ENCODE results near the gene PPCDC. TPM values are rescaled to one million over a fixed set of nuclear protein-coding genes. Genes with fewer than 3 reads are reported as not detected.

PPCDC gene
- total RNA-seq, 2 experiments from 2014 or later, result 16.0 to 16.7 TPM

DNA sequence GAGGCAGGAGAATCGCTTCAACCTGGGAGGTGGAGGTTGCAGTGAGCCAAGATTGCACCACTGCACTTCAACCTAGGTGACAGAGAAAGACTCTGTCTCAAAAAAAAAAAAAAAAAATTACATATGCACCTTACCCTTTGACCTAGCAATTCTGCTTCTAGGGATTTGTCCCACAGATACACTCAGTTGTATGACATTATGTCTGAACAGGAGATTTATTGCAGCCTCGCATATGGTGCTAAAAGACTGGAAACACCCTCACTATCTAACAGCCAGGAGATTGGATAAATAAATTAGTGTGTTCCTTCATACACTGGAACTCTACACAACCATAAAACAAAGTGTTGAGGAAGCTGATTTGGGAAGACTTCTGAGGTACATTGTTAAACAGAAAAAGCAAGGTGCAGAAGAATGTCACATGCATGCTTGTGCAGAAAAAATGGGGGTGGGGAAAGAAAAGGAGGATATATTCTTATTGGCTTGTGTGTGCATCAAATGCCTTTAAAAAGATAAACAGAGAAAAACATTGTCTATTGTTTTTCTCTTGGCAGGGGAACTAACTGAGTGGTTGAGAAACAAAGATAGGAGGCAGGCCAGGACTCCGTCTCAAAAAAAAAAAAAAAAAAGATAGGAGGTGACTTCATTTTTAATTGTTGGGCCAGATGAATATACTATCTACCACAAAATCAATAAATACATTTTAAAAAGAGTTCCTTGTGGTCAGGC lies 30.9 kb downstream of the PPCDC start:
- no peak for ATAC-seq (ENCODE audit: low read depth)
- DNase-seq, result no peak
- Mint-ChIP-seq H3K9me3 (no peaks in the 10 kb centered on the region), H3K36me3 (peaks cover 6% of the 10 kb centered on the region), H3K4me3 (no peak overlapping the region), H3K27me3 (no peaks in the 10 kb centered on the region), H3K4me1 (peaks cover 16% of the 10 kb centered on the region), H3K27ac (no peak overlapping the region)
- POLR2A ChIA-PET, result interaction anchor here (0.7 kb wide), 1 partner anchor 61 kb away, joined by 3 read pairs; no protein-coding TSS in a partner anchor

- Mint-ChIP-seq H3K4me3 (no peak overlapping the region), H3K36me3 (peaks cover 3% of the 10 kb centered on the region), H3K9me3 (no peaks in the 10 kb centered on the region), H3K4me1 (peaks cover 17% of the 10 kb centered on the region), H3K27ac (peak overlapping the region; percentile 4), H3K27me3 (no peaks in the 10 kb centered on the region)
- ATAC-seq (ENCODE audit: low read depth) (no peak), DNase-seq (no peak)
- POLR2A ChIA-PET, result no interaction called here
Measured at GRCh38 chr15:75056036-75056435, 32.6 kb downstream of the PPCDC start.

- Mint-ChIP-seq H3K27me3 (no peaks in the 10 kb centered on the region), H3K27ac (no peak overlapping the region), H3K9me3 (peaks cover 1% of the 10 kb centered on the region), H3K4me3 (no peak overlapping the region), H3K36me3 (peaks cover 2% of the 10 kb centered on the region), H3K4me1 (peaks cover 22% of the 10 kb centered on the region)
- ATAC-seq (ENCODE audit: low read depth) (no peak), DNase-seq (peak; percentile 10)
- POLR2A ChIA-PET, result interaction anchor here (0.6 kb wide), 1 partner anchor 15 kb away, joined by 3 read pairs; no protein-coding TSS in a partner anchor
Measured at GRCh38 chr15:75058127-75058905, 34.9 kb downstream of the PPCDC start.

GRCh38 chr15:75059607-75060006 lies 36.2 kb downstream of the PPCDC start:
- Mint-ChIP-seq H3K36me3 (peaks cover 10% of the 10 kb centered on the region), H3K27ac (no peak overlapping the region), H3K27me3 (peaks cover 1% of the 10 kb centered on the region), H3K4me1 (peaks cover 20% of the 10 kb centered on the region), H3K4me3 (no peak overlapping the region), H3K9me3 (peaks cover 2% of the 10 kb centered on the region)
- DNase-seq (peak; percentile 10), ATAC-seq (ENCODE audit: low read depth) (no peak)
- POLR2A ChIA-PET, result no interaction called here

DNA sequence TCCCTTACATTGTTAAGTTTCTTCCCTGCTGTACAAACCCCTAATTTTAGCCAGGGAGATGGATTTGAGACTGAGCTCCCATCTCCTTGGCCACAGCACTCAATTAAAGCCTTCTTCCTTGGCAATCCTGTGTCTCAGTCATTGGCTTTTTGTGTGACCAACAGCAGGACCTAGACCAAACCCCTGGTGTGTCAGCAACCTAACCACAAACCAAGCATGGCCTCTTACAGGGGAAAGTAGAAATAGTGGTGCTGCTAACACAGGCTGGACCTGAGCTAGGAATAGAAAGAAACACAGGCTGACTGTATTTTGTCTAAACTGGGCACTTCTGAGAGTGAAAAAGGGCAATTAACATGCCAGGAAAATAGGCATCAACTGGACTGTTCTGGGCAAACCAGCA lies 37.9 kb downstream of the PPCDC start:
- Mint-ChIP-seq H3K9me3 (peaks cover 8% of the 10 kb centered on the region), H3K27me3 (peaks cover 3% of the 10 kb centered on the region), H3K36me3 (peaks cover 18% of the 10 kb centered on the region), H3K4me3 (peak overlapping the region; percentile 14), H3K27ac (peak overlapping the region; percentile 56), H3K4me1 (peaks cover 25% of the 10 kb centered on the region)
- POLR2A ChIA-PET, result interaction anchor here (1.7 kb wide), 1 partner anchor 140 kb away, joined by 5 read pairs; the partner anchor contains the start of gene C15orf39
- ATAC-seq (ENCODE audit: low read depth) (peak; percentile 33), DNase-seq (peak; percentile 28)

- no peak overlapping the region for H3K27ac Mint-ChIP-seq
- no peak overlapping the region for H3K4me3 Mint-ChIP-seq
- H3K4me1 Mint-ChIP-seq, result peaks cover 40% of the 10 kb centered on the region
- peaks cover 3% of the 10 kb centered on the region for H3K27me3 Mint-ChIP-seq
- POLR2A ChIA-PET, result interaction anchor here (0.6 kb wide), 1 partner anchor 26 kb away, joined by 3 read pairs; no protein-coding TSS in a partner anchor
- DNase-seq, result peak; percentile 14
- peaks cover 12% of the 10 kb centered on the region for H3K9me3 Mint-ChIP-seq
- peaks cover 20% of the 10 kb centered on the region for H3K36me3 Mint-ChIP-seq
- ATAC-seq (ENCODE audit: low read depth), result no peak
Measured at GRCh38 chr15:75062706-75063105, 39.3 kb downstream of the PPCDC start.

GRCh38 chr15:75063338-75063737 lies 39.9 kb downstream of the PPCDC start:
- POLR2A ChIA-PET, result no interaction called here
- DNase-seq (no peak), ATAC-seq (ENCODE audit: low read depth) (no peak)
- H3K27me3 Mint-ChIP-seq, result peaks cover 3% of the 10 kb centered on the region
- H3K27ac Mint-ChIP-seq, result no peak overlapping the region
- no peak overlapping the region for H3K4me3 Mint-ChIP-seq
- peaks cover 38% of the 10 kb centered on the region for H3K4me1 Mint-ChIP-seq
- peaks cover 22% of the 10 kb centered on the region for H3K36me3 Mint-ChIP-seq
- peaks cover 12% of the 10 kb centered on the region for H3K9me3 Mint-ChIP-seq

- Mint-ChIP-seq H3K27ac (no peak overlapping the region), H3K4me1 (peaks cover 36% of the 10 kb centered on the region), H3K9me3 (peaks cover 12% of the 10 kb centered on the region), H3K36me3 (peaks cover 24% of the 10 kb centered on the region), H3K4me3 (no peak overlapping the region), H3K27me3 (peaks cover 3% of the 10 kb centered on the region)
- ATAC-seq (ENCODE audit: low read depth) (no peak), DNase-seq (peak; percentile 19)
- POLR2A ChIA-PET, result no interaction called here
Measured at GRCh38 chr15:75063889-75064288, 40.5 kb downstream of the PPCDC start.

DNA sequence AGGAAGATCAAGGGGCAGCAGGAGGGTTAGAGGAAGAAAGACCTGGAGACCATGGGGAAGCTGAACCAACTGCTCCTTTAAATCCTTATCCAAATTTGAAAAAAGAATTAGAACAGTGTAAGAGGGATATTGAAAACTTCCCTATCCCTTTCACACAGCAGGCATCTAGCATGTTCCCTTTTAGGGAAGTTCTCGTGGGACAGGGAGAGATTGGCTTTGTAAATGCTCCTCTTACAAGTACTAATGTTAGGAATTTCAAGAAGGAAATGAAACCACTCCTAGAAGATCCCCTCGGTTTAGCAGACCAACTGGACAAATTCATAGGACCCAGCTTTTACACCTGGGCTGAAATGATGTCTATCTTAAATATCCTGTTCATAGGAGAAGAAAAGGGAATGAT lies 41.5 kb downstream of the PPCDC start:
- peaks cover 12% of the 10 kb centered on the region for H3K9me3 Mint-ChIP-seq
- POLR2A ChIA-PET, result interaction anchor here (4.4 kb wide), 1 partner anchor 135 kb away, joined by 25 read pairs; the partner anchor contains the start of gene C15orf39
- ATAC-seq (ENCODE audit: low read depth) (no peak), DNase-seq (no peak)
- no peak overlapping the region for H3K4me3 Mint-ChIP-seq
- H3K4me1 Mint-ChIP-seq, result peaks cover 43% of the 10 kb centered on the region
- peaks cover 6% of the 10 kb centered on the region for H3K27me3 Mint-ChIP-seq
- H3K27ac Mint-ChIP-seq, result no peak overlapping the region
- peaks cover 28% of the 10 kb centered on the region for H3K36me3 Mint-ChIP-seq

DNA sequence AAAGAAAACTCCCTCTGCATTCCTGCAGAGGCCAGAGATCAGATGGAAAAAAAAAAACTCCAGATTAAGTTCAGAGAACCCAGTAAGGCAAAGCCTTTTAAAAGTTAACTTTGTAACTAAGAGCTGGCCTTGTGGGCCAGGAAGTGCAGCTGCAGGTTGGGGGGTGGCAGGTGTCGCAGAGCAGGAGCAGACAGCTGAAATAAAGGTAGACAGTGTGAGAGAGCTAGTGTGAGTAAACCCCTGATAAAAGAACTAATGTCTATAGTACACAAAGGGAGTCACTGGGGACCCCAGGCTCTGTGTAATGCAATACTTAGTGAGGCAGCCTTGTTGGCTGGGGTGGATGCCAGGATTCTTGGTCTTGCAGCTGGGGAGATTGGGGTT lies 42.1 kb downstream of the PPCDC start:
- H3K4me1 Mint-ChIP-seq, result peaks cover 43% of the 10 kb centered on the region
- H3K4me3 Mint-ChIP-seq, result peak overlapping the region; percentile 44
- peaks cover 28% of the 10 kb centered on the region for H3K36me3 Mint-ChIP-seq
- peak overlapping the region; percentile 80 for H3K27ac Mint-ChIP-seq
- peaks cover 6% of the 10 kb centered on the region for H3K27me3 Mint-ChIP-seq
- ATAC-seq (ENCODE audit: low read depth), result no peak
- DNase-seq, result peak; percentile 17
- POLR2A ChIA-PET, result interaction anchor here (1.0 to 4.4 kb wide), 3 partner anchors 22 to 143 kb away, joined by 3 to 25 read pairs (median 3); partner anchors contain the start of gene C15orf39
- peaks cover 12% of the 10 kb centered on the region for H3K9me3 Mint-ChIP-seq

GRCh38 chr15:75065851-75066509 lies 42.6 kb downstream of the PPCDC start:
- Mint-ChIP-seq H3K27ac (peak overlapping the region; percentile 80), H3K4me1 (peaks cover 43% of the 10 kb centered on the region), H3K9me3 (peaks cover 12% of the 10 kb centered on the region), H3K4me3 (peak overlapping the region; percentile 44), H3K36me3 (peaks cover 28% of the 10 kb centered on the region), H3K27me3 (peaks cover 6% of the 10 kb centered on the region)
- POLR2A ChIA-PET, result interaction anchor here (0.7 to 4.4 kb wide), 5 partner anchors 23 to 143 kb away, joined by 3 to 25 read pairs (median 3); partner anchors contain the start of gene C15orf39
- DNase-seq, result peak; percentile 10
- ATAC-seq (ENCODE audit: low read depth), result no peak

- ATAC-seq (ENCODE audit: low read depth) (peak; percentile 74), DNase-seq (no peak)
- peak overlapping the region; percentile 42 for H3K4me3 Mint-ChIP-seq
- POLR2A ChIA-PET, result interaction anchor here (1.0 to 4.4 kb wide), 4 partner anchors 24 to 137 kb away, joined by 3 to 25 read pairs (median 6); partner anchors contain the start of gene C15orf39
- H3K27me3 Mint-ChIP-seq, result peaks cover 6% of the 10 kb centered on the region
- peaks cover 30% of the 10 kb centered on the region for H3K36me3 Mint-ChIP-seq
- H3K9me3 Mint-ChIP-seq, result peaks cover 12% of the 10 kb centered on the region
- H3K4me1 Mint-ChIP-seq, result peaks cover 39% of the 10 kb centered on the region
- peak overlapping the region; percentile 72 for H3K27ac Mint-ChIP-seq
Measured at GRCh38 chr15:75067123-75067830, 43.9 kb downstream of the PPCDC start.
